HEK293T (cell line): ENCODE results near the gene CALML5.

Source experiments
- CTBP1 ChIP-seq: fragments of 450-650 bp; IDR thresholded peaks from 2 replicates; pipeline ENCODE4 v1.6.1; 2016; ENCODE audit warnings: borderline replicate concordance
- SP1 ChIP-seq: fragments of 450-650 bp; IDR thresholded peaks from 2 replicates; pipeline ENCODE4 v1.6.1; 2017
- SUZ12 ChIP-seq: fragments of 450-650 bp; IDR thresholded peaks from 2 replicates; pipeline ENCODE4 v1.6.1; 2016; ENCODE audit warnings: mild to moderate bottlenecking
- ZNF384 ChIP-seq: fragments of 450-650 bp; IDR thresholded peaks from 2 replicates; pipeline ENCODE4 v1.6.1; 2016

- TF ChIP-seq ZNF384 = no peak
- TF ChIP-seq SUZ12 = no peak
- no peak for TF ChIP-seq SP1
- no peak for TF ChIP-seq CTBP1
Observed at GRCh38 chr10:5519054-5519453, 19.7 kb upstream of the CALML5 start.
